ENCODE measurements around the gene LDLRAD1.
"Not testable (repeated sequence)": the region's sequence is repeated elsewhere in the genome, so short reads cannot be mapped to it uniquely, and the experiment has no call there.

The LDLRAD1 gene

DNA sequence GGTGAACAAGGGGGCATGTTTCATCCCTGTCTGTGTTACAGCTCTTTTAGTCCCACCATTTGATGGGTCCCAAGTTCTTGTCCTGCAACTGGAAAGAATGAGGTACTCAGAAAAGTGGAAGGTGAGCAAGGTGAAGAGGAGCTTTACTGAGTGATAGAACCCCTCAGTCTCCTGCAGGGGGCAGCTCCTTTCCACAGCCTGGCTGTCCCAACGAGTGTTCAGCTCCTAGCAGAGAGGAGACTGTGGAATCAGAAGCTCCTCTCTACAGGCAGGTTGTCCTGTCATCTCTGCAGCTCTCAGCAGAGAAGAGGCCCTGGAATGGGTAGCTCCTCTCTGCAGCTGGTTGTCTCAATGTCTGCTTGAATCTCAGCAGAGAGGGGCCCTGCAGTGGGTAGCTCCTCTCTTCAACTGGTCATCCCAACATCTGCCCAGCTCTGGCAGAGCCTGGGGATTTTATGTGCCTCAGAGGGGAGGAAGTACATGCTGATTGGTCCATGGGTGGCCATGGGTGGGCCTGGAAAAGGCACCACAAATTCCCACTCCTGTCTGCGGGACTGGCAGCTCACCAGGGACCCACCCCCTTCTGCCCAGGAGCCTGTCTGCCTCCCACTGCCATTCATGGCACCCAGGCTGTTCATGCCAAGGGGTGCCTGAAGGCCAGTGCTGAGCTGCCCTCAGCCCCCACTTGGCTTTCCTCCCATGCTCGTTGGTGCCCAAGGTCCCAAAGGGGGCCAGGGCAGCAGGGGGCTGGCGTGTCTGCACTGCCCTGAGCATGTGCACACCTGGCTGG lies 25.7 kb downstream of the LDLRAD1 start:
- peak; percentile 18 for DNase-seq (ENCODE audit: low read depth)

DNA sequence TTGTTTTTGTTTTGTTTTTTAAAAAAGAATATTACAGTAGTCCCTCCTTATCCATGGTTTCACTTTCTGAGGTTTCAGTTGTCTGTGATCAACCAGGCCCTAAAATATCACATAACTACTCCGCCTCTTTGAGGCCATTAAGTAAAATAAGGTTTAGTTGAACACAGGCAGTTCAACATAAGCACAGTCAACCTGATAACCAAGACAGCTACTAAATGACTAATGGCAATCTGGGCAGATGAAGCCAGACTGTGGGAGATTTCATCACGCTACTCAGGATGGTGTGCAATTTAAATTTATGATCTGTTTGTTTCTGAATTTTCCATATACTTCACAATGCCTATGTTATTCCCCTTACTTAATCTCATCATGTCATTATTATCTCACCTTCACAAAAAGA lies 30.1 kb downstream of the LDLRAD1 start:
- peak; percentile 44 for DNase-seq (ENCODE audit: low read depth)

DNA sequence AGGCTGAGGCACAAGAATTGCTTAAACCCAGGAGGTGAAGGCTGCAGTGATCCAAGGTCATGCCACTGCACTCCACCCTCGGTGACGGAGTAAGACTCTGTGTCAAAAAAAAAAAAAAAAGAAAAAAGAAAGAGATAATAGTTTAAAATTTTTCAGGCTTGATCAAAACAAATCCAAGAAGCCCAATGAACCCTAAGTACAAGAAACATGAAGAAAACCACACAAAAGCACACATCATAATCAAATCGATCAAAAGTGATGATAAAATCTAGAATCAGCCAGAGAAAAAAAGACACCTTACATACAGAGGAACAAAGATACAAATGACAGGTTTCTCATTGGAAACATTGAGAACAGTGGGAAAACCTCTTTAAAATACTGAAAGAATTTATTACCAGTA lies 31.5 kb downstream of the LDLRAD1 start:
- no peak for DNase-seq (ENCODE audit: low read depth)

DNA sequence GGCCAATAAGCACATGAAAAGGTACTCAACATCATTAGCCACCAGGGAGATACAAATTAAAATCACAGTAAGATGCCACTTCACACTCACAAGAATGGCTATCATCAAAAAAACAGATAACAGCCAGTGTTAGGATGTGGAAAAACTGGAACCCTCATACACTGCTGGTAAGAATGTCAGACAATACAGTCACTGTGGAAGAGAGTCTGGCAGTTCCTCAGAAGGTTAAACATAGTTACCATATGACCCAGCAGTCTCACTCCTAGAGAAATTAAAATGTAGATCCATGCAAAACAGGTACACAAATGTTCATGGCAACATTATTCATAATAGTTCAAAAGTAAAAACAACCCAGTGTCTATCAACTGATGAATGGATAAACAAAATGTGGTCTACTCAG lies 33.3 kb downstream of the LDLRAD1 start:
- no peak for DNase-seq (ENCODE audit: low read depth)

DNA sequence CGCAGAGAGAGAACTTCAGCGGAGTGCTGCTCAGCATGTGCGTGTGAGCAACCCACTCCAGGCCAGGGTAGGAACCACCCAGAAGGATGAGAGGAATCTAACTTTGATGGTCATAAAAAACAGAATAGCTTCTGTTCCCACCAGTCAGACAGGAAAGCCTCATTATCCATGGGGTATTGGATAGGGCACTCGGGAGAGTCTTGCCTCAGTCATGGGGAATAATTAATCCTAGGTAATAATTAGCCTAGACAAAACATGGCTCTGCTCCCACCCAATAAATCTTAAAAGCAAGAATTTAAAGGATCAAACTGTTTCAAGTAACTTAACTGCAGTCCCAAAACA lies 35.3 kb downstream of the LDLRAD1 start:
- no peak for DNase-seq (ENCODE audit: low read depth)

DNA sequence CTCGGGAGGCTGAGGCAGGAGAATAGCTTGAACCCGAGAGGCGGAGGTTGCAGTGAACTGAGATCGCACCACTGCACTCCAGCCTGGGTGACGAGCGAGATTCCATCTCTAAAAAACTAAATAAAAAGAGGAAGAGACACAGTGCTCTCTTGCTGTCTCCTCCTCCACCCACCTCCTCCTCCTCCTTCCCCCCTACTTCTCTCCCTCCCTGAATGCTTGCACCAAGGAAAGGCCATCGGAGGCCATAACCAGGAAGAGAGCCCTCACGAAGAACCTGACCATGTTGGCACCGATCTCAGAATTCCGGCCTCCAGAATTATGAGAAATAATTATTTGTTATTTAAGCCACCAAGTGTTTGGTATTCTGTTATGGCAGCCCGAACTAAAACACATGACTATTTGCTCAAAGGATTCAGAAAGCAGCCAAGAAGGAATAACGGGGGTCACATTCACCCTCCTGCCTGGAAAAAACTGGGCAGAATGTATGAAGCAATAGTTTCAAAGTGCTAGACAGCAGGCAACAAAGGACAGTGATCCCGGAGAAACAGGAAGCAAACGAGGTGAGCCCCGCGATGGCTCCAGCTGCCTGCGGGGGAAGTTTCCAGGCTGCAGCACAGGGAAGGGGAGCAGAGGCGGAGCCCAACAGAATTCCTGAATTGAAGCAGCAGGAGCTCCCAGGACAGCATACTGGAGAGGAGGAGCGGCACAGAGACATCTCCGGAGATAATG lies 35.8 kb downstream of the LDLRAD1 start:
- DNase-seq (ENCODE audit: low read depth): peak; percentile 77

DNA sequence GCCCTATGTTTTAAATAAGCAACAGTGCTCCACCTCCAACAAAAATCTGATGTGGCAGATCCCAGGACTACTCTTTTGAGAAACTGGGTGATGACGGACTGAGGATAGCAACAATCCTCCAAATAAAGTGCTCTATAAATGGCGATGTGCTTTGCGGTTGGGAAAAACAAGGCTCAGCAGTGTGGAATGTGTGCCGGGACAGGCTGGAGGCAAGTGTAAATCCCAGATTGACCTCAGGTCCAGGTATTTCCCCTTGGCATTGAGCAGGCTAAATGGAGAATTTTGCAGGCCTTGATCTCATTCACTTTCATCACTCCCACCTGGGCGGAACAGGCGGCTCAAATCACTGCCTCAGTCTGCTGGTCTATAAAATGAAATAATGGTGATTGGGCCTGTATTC lies 36.8 kb downstream of the LDLRAD1 start:
- DNase-seq (ENCODE audit: low read depth): no peak

DNA sequence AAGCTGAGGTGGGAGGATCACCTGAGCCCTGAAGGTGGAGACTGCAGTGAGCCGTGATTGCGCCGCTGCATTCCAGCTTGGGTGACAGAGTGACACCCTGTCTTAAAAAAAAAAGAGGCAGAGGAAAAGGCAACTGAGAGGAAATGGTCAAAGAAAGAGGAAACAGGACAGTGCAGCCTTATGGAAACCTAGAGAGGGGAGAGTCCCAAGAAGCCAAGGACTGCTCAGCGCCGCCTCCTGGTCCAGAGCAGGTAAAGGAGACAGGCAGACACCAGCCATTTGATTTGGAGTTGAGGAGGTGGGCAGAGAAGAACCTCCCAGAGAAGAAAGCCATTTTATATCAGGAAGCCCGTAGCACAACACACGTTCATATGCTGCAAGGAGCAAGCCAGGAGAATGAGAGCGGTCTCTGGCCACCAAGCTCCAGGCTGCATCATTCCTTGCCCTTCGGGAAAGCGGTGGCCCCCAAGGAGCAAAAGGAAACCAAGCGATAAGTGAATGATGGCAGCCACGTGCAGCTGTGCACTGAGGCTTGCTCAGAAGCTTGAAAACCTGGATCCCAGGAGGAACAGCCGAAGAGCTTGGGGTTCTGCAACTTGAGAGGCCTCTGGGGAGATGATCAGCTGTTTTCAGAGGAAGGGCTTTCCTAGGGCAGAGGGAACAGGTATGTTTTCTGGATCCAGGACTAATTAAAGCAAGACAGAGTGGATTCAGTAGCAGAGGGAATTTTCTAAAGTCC lies 38.1 kb downstream of the LDLRAD1 start:
- no peak for DNase-seq (ENCODE audit: low read depth)

DNA sequence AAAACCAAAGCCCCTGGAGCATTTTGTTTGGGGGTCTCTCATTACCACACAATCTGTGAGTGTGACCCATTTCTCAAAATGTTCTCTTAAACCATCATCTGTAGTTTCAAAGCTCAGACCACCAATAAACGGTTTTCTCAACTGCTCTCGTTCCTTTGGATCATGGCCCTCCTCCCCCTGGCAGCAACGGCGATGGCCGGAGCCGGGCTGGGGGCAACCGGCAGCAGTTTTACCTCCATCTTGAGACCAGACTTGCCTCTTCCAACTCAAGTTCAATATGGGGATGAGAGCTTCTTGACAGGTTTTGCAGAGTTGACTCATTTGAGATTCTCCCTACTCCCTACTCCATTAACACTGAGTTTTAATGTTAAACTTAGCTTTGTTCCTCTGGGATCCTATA lies 42.1 kb downstream of the LDLRAD1 start:
- no peak for DNase-seq (ENCODE audit: low read depth)

DNA sequence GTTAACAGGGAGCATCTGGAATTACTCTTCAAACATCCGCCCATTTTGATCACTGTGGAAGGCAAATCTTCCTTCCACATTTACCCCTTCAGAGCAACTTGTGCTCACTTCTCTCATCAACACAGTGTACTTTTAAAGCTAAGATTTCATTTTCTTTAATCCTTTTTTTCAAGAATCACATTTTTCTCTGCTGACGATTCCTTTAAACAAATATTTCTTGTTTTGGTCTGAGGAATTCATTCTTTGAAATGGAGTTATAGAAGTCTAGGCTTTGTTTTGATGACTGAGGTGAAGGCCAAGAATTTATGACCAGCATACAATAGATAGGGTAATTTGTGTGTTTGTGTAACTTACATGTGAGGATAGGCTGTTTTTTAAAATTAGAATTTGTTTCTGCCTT lies 46.3 kb downstream of the LDLRAD1 start:
- peak; percentile 70 for DNase-seq (ENCODE audit: low read depth)

DNA sequence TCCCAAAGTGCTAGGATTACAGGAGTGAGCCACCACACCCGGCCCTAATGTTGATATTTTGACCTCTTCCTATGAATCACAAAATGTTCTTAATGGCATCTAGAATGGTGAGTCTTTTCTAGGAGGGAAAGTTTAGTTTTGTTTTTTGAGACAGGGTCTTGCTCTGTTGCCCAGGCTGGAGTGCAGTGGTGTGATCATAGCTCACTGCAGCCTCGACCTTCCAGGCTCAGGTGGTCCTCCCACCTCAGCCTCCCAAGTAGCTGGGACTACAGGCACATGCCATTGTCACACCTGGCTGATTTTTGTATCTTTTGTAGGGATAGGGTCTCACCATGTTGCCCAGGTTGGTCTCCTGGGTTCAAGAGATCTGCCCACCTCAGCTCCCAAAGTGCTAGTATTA lies 48.7 kb downstream of the LDLRAD1 start:
- not testable (repeated sequence) for DNase-seq (ENCODE audit: low read depth)

DNA sequence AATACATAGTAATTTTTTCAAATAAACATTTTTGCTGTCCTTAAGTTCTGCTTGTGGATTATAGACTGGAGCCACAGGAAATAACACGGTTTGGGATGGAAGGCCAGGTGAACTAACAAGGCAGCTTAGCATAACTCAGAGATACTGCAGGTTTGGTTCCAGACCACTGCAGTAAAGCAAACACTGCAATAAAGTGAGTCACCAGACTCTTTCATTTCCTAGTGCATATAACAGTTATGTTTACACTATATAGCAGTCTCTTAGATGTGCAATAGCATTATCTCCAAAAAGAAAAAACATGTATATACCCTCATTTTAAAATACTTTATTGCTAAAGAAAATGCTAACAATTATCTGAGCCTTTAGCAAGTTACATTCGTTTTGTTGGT lies 49.9 kb downstream of the LDLRAD1 start:
- DNase-seq (ENCODE audit: low read depth): peak; percentile 27

DNA sequence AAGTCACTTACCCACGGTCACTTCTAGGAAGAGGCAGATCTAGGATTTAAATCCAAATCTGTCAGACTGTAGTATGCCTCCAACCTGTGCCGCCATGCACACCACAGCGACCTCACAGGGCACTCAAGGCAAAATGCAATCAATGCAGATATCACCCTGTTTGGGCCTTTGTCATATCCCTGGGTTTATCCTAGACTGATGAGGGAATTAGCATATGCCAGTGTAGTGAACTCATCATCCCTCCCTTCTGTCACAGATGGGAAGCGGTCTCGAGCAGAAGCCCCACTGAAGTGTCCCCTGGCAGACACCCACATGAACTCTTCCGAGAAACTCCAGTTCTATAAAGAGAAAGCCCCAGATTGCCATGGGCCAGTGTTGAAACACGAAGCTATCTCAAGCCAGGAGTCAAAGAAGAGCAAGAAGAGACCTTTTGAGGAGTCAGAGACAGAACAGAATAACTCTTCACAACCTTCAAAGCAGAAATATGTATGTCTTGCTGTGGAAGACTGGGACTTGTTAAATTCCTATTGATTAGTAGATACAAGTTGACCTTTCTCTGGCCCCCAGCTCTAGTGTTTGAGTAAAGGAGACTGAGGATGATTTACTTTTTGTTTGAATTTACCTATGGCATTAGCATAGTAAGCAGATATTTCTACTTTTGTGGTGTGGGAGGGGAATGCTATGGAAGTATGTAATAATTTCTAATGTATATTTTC lies 50.4 kb downstream of the LDLRAD1 start:
- no peak for DNase-seq (ENCODE audit: low read depth)

DNA sequence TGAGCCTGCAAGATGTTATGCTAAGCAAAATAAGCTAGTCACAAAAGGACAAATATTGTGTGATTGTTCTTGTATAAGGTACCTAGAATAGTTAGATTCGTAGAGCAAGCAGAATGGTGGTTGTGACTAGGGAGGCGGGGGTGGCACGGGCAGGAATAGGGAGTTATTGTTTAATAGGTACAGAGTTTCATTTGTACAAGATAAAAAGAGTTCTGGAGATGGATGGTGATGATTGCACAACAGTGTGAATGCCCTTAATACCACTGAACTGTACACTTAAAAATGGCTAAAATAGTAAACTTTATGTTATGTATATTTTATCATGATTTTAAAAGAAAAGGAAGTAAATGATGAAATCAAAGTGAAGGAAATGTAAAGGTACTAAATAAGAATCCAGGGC lies 51.2 kb downstream of the LDLRAD1 start:
- no peak for DNase-seq (ENCODE audit: low read depth)

DNA sequence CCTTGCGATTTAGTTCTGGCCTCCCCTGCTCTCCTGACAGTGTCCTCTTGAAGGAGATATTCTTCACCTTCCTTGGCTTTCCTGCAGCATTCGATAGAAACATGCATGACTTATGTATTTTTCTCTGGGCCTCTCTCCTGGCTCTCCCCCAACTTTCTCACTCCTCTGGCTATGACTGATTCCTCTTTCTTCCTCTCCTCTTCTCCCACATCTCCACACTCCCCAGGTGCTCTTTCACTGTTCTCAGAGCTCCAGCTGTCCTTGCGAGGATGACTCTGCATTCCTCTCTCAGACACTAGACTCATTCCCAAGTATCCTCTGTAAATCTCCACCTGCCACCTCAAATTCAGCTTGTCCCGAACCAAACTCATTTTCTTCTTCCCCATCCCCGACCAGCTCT lies 53.9 kb downstream of the LDLRAD1 start:
- DNase-seq (ENCODE audit: low read depth): no peak

DNA sequence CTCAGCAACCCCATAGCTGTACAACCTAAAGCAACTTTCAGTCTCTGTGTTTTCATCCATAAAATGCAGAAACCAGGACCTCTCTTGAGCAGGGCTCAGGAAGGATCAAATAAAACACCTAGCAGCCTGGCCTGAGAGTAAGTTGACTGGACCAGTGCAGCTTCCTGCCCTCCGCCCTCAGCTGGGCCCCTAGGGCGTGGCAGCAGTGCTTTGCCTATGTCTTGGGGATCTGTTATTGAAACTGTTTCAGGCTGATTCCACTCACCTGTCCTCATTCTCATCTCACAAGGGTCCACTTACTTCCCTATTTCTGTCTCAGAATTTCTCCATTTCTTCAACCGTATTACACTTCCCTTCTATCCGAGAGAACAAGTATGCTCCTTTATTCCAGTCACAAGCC lies 54.5 kb downstream of the LDLRAD1 start:
- DNase-seq (ENCODE audit: low read depth): no peak

DNA sequence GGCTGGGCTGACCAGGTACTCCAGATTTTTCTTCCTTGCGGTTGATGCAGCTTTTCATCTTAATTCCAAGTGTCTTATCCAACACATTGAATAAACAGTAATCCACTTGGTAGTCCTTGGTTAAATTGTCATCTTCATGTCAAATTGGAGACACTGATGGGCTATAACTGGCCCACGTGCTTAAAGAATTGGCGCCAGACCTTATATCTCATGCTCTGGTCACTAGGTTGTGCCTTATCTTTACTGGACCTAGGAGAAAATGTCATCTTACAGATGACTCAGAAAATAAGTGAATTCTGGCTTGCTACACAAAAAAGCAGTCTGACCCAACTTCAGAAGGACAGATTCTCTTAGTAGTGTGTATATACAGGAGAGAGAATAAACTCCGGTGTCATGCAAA lies 55.6 kb downstream of the LDLRAD1 start:
- no peak for DNase-seq (ENCODE audit: low read depth)

DNA sequence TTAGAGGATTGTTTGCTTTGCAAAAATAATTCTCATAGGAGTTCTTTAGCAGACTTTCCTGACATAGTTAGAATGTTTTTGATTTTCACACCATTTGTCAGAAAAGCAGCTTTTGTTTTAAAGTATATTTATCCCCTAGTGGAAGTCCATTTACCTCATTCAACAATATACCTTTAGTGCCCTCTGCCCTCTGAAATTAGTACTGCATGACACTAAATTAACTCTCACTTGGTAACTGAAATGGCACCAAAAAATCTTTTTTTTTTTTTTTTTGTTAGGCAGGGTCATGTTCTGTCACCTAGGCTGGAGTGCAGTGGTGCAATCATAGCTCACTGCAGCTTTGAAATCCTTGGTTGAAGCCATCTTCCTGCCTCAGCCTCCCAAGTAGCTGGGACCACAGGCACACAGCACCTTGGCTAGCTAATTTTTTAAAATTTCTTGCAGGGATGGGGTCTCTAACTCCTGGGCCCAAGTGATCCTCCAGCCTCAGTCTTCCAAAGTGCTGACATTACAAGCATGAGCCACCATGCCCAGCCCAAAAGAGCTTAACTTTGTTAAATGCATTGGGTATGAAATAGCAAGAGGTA lies 58.2 kb downstream of the LDLRAD1 start:
- peak; percentile 35 for DNase-seq (ENCODE audit: low read depth)

Measured in EH (cell line).